NCI-H1105 (cell line): Measurements from ENCODE around the gene ODR4.
"Not testable (repeated sequence)": the region's sequence is repeated elsewhere in the genome, so short reads cannot be mapped to it uniquely, and the experiment has no call there.

Experiments used
- DNase-seq: peaks from one replicate; lab custom pipeline; 2025; lab: John Stamatoyannopoulos, UW

ODR4 gene

GRCh38 chr1:186421446-186421845 lies 45.8 kb downstream of the ODR4 start:
- DNase-seq: no peak

GRCh38 chr1:186424539-186424938 lies 48.9 kb downstream of the ODR4 start:
- no peak for DNase-seq

GRCh38 chr1:186426118-186426517 lies 50.5 kb downstream of the ODR4 start:
- DNase-seq: no peak

GRCh38 chr1:186429017-186429416 lies 53.4 kb downstream of the ODR4 start:
- no peak for DNase-seq

- no peak for DNase-seq
Observed at GRCh38 chr1:186435336-186435735, 59.7 kb downstream of the ODR4 start.

- DNase-seq: no peak
Observed at GRCh38 chr1:186438567-186438966, 62.9 kb downstream of the ODR4 start.

GRCh38 chr1:186440584-186440983 lies 64.9 kb downstream of the ODR4 start:
- DNase-seq: no peak

GRCh38 chr1:186442651-186443375 lies 67.2 kb downstream of the ODR4 start:
- DNase-seq: no peak

GRCh38 chr1:186443638-186444037 lies 68.0 kb downstream of the ODR4 start:
- DNase-seq: no peak

GRCh38 chr1:186446152-186446551 lies 70.5 kb downstream of the ODR4 start:
- DNase-seq: no peak

GRCh38 chr1:186454981-186455380 lies 79.3 kb downstream of the ODR4 start:
- no peak for DNase-seq

GRCh38 chr1:186456729-186457255 lies 81.2 kb downstream of the ODR4 start:
- no peak for DNase-seq

GRCh38 chr1:186459161-186459560 lies 83.5 kb downstream of the ODR4 start:
- DNase-seq: not testable (repeated sequence)

GRCh38 chr1:186461014-186461413 lies 85.4 kb downstream of the ODR4 start, which contains the start of gene PDC:
Gene PDC, minus strand, starts transcription at chr1:186461114. Its CDS starts 11,655 bp downstream, at chr1:186449459.
- DNase-seq: no peak

GRCh38 chr1:186463511-186463910 lies 87.9 kb downstream of the ODR4 start:
- no peak for DNase-seq

- DNase-seq: no peak
Observed at GRCh38 chr1:186463926-186464325, 88.3 kb downstream of the ODR4 start.

- DNase-seq: not testable (repeated sequence)
Observed at GRCh38 chr1:186465491-186465890, 89.9 kb downstream of the ODR4 start.

- DNase-seq: no peak
Observed at GRCh38 chr1:186465946-186466345, 90.3 kb downstream of the ODR4 start.
